Left lung (tissue), 10 donors: ENCODE data around the gene SUPT3H. TPM values are rescaled to one million over a fixed set of nuclear protein-coding genes. Genes with fewer than 3 reads are reported as not detected.

ENCODE experiments used
- ATAC-seq: fragments of 200-7000 bp; cut with Tn5 transposase; one replicate; pipeline ENCODE4 v1.9.1; 2020; ENCODE audit warnings: moderate library complexity
- DNase-seq, 4 donors: peaks; one replicate each; pipeline ENCODE4 v3.0.0-alpha.2; 2013 to 2020
- H3K27ac ChIP-seq, 2 donors: fragments of 200-600 bp; sonication (generic) in 1 of 2; one replicate each; pipeline versions ENCODE4 v1.5.0 to v1.8.0; 2020 to 2021
- H3K27me3 ChIP-seq, 2 donors: fragments of 200-600 bp; sonication (generic) in 1 of 2; one replicate each; pipeline versions ENCODE4 v1.5.0 to v1.8.0; 2020 to 2021
- H3K36me3 ChIP-seq, 2 donors: fragments of 200-600 bp; sonication (generic) in 1 of 2; one replicate each; pipeline versions ENCODE4 v1.5.0 to v1.8.0; 2020 to 2021
- H3K4me1 ChIP-seq, 2 donors: fragments of 200-600 bp; one replicate each; pipeline ENCODE4 v1.8.0; 2021
- H3K4me3 ChIP-seq, 2 donors: fragments of 200-600 bp; sonication (generic) in 1 of 2; one replicate each; pipeline versions ENCODE4 v1.5.0 to v1.8.0; 2020 to 2021; ENCODE audit warnings: mild to moderate bottlenecking in 1 of 2
- H3K9me3 ChIP-seq, 2 donors: fragments of 200-600 bp; sonication (generic) in 1 of 2; one replicate each; pipeline versions ENCODE4 v1.5.0 to v1.8.0; 2020 to 2021
- intact Hi-C, 2 donors: fragments of 100-400 bp; cut with DNase I; formaldehyde crosslinking; loops; one replicate each; pipeline versions ENCODE4 v1.11.2 to v1.14.2; 2022
- polyA plus RNA-seq, 6 donors: library from polyadenylated mRNA; unstranded; fragments of 120-200 nt; gene quantifications; one replicate each; pipeline ENCODE4 v1.2.1, GENCODE V29; 2013; ENCODE audit not compliant: insufficient read length in 6 of 6
- total RNA-seq, 2 donors: library from RNA; stranded (reverse); fragmentation: NEBNext Ultra II Directional; extraction: Animal tissue kit (Norgen Biotek cat#: 25700); gene quantifications; one replicate each; pipeline ENCODE4 v1.2.1, GENCODE V29; 2021
- TF ChIP-seq, protein P1 (sequence below), 2 donors: fragments of 200-600 bp; sonication (generic) in 1 of 2; IDR thresholded peaks; one replicate each; pipeline versions ENCODE4 v1.5.0 to v1.8.0; 2021; ENCODE audit warnings: antibody characterized with exemption in 2 of 2
- donor health status: DM: no; HTN: yes; CAD: no.
- donor health status: DM: no; HTN: no; CAD: no.

SUPT3H gene
- total and polyA plus RNA-seq, 8 donors, result 4.7 to 33.0 (median 26.2) TPM

DNA sequence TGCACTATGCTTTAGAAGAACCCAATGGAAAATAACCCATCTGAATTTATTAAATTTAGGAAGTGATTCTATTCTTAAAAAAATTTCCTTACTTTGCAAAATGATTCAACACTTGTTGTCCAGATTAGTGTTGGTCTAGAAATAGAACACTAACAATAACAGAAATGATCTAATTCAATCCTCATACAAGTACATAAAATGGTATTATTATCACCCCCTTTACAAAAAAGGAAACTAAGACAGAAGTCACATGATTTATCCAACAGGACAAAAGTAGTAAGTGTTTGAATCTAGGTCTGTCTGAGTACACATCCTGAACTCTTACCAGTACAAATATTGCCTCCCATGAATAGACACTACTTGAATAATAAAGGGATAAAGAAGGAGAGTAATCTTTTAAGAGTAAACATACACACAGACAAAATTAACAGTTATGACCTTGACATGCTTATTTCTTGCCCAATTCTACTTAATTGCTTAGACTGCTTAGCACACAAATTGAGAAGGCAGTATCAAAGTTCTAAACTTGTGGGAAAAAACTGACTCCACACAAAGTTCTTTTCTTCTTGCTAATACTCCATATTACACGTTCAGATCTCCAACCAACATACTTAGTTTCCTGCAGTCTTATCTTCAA, 245.0 kb downstream of the SUPT3H start:
- H3K4me3 ChIP-seq, result no peak overlapping the region
- TF ChIP-seq, protein P1, sequence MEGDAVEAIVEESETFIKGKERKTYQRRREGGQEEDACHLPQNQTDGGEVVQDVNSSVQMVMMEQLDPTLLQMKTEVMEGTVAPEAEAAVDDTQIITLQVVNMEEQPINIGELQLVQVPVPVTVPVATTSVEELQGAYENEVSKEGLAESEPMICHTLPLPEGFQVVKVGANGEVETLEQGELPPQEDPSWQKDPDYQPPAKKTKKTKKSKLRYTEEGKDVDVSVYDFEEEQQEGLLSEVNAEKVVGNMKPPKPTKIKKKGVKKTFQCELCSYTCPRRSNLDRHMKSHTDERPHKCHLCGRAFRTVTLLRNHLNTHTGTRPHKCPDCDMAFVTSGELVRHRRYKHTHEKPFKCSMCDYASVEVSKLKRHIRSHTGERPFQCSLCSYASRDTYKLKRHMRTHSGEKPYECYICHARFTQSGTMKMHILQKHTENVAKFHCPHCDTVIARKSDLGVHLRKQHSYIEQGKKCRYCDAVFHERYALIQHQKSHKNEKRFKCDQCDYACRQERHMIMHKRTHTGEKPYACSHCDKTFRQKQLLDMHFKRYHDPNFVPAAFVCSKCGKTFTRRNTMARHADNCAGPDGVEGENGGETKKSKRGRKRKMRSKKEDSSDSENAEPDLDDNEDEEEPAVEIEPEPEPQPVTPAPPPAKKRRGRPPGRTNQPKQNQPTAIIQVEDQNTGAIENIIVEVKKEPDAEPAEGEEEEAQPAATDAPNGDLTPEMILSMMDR (IDR thresholded peaks at IDR 0.05), result no peak
- H3K27me3 ChIP-seq, result no peaks in the 10 kb centered on the region
- ATAC-seq (no peak), DNase-seq (no peak)
- H3K27ac ChIP-seq, result no peak overlapping the region
- no peaks in the 10 kb centered on the region for H3K4me1 ChIP-seq
- intact Hi-C loops, result no loop called here
- peaks cover 0 to 21% of the 10 kb centered on the region in 2 donors for H3K9me3 ChIP-seq
- no peaks in the 10 kb centered on the region for H3K36me3 ChIP-seq

DNA sequence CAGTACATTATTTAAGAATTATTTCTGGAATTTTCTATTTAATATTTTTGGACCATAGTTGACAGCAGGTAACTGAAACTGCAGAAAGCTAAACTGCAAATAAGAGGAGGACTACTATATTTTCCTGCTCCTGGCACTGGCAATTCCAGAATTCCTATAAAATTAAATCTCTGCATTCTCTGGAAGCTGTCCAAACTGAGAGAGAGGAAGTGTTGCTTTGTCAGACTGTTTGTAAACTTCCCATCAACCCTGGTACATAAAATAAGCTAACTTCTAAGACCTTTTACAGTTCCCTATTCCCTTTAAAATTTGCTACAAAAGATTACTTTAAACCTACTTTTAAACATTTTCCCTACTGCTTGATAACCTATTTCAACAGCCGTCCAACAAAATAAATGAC, 245.7 kb downstream of the SUPT3H start:
- Histone ChIP-seq H3K36me3 (no peaks in the 10 kb centered on the region), H3K27me3 (no peaks in the 10 kb centered on the region), H3K4me1 (no peaks in the 10 kb centered on the region), H3K4me3 (no peak overlapping the region), H3K27ac (no peak overlapping the region), H3K9me3 (peaks cover 0 to 15% of the 10 kb centered on the region in 2 donors)
- intact Hi-C loops, result no loop called here
- TF ChIP-seq, protein P1 (IDR thresholded peaks at IDR 0.05), result no peak
- DNase-seq (peak in 2 of 4 donors; percentile 4 to 26), ATAC-seq (no peak)

DNA sequence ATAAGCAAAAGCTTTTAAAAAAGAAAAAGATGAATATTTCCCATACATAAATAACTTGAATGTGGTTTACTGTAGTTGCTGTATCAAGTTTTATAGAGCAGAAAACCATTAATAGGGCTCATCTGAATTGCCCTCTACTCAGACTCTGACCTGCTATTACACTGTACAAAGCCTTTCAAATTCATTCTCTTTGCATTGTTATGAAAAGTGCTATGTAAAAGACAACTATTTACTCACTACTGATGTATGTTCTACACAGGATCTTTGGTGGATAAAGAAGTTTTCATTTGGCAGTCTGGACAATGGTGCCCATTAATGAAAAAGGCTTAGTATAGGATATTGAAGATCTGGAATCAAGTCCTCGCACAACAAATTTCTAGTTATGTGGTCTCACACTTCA, 248.7 kb downstream of the SUPT3H start:
- no peak for ATAC-seq
- Histone ChIP-seq H3K27me3 (no peaks in the 10 kb centered on the region), H3K4me3 (no peak overlapping the region), H3K27ac (no peak overlapping the region), H3K9me3 (no peaks in the 10 kb centered on the region), H3K4me1 (no peaks in the 10 kb centered on the region), H3K36me3 (no peaks in the 10 kb centered on the region)
- intact Hi-C loops, result no loop called here
- TF ChIP-seq, protein P1 (IDR thresholded peaks at IDR 0.05), result no peak
- DNase-seq, result no peak

DNA sequence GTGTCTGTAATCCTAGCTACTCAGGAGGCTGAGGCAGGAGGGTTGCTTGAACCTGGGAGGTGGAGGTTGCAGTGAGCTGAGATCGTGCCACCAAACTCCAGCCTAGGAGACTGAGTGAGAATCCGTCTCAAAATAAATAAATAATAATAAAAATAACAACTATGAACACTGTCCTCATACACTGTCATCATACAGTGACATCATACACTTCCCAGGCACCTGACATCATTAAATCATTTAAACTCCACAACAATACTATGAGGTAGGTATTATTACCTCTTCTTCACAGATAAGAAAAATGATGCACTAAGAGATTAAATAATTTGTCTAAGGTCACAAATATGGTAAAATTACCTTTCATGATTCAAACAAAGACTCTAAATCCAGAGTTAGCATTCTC, 250.5 kb downstream of the SUPT3H start:
- ATAC-seq (no peak), DNase-seq (no peak)
- intact Hi-C loops, result no loop called here
- TF ChIP-seq, protein P1 (IDR thresholded peaks at IDR 0.05), result no peak
- Histone ChIP-seq H3K27ac (no peak overlapping the region), H3K27me3 (no peaks in the 10 kb centered on the region), H3K4me1 (no peaks in the 10 kb centered on the region), H3K9me3 (no peaks in the 10 kb centered on the region), H3K36me3 (no peaks in the 10 kb centered on the region), H3K4me3 (no peak overlapping the region)

DNA sequence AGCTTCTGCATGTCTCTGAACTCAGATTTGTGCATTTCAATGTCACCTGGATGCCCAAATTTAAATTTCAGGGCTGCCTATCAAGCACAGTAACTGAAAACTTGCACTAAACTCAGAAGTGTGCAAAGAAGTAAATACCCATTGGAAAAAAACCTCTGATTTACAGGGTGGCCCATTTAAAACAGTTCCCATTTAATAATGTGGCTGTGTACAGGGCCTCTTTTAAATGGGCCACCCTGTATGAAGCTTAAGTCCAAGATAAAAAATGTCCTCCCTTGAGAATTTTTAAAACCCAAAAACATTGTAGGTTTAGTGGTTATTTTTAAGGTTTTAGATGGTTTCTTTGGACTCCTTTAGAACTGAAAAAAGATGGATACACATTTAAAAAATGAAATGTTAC, 251.7 kb downstream of the SUPT3H start:
- intact Hi-C loops, result no loop called here
- ATAC-seq, result no peak

More for the DNA sequence above, 251.7 kb downstream of the SUPT3H start:
- H3K9me3 ChIP-seq, result no peaks in the 10 kb centered on the region
- no peak for DNase-seq
- no peaks in the 10 kb centered on the region for H3K4me1 ChIP-seq
- no peak overlapping the region for H3K4me3 ChIP-seq
- TF ChIP-seq, protein P1 (IDR thresholded peaks at IDR 0.05), result no peak
- no peaks in the 10 kb centered on the region for H3K27me3 ChIP-seq
- no peaks in the 10 kb centered on the region for H3K36me3 ChIP-seq
- no peak overlapping the region for H3K27ac ChIP-seq
